A549 (cell line): ENCODE results near the gene DPEP2NB. TPM values are rescaled to one million over a fixed set of nuclear protein-coding genes. Genes with fewer than 3 reads are reported as not detected.
"Not testable (repeated sequence)": the region's sequence is repeated elsewhere in the genome, so short reads cannot be mapped to it uniquely, and the experiment has no call there.

Experiments
- ATAC-seq, 2 experiments: fragments of 200-7000 bp in 1 of 2; fragments of >200 bp in 1 of 2; cut with Nextera tagmentation in 1 of 2; cut with Tn5 transposase in 1 of 2; 3 replicates each; pipeline versions ENCODE4 v1.8.0 to v1.9.1; 2018 to 2020; ENCODE audit warnings: mild to moderate bottlenecking in 1 of 2, moderate library complexity in 1 of 2
- CTCF ChIA-PET: fragments of 300-600 bp; sonication (Branson Sonifier 250); formaldehyde crosslinking; extraction: SDS; loops from one replicate; lab custom pipeline; 2021; ENCODE audit warnings: antibody characterized with exemption, inconsistent platforms; lab: Yijun Ruan, JAX
- POLR2A ChIA-PET: fragments of 350-600 bp; formaldehyde crosslinking; extraction: SDS; loops from one replicate; lab custom pipeline; 2021; ENCODE audit warnings: antibody characterized with exemption, inconsistent platforms; lab: Yijun Ruan, JAX
- DNase-seq, 2 experiments: peaks; one replicate each; pipeline versions ENCODE4 v3.0.0 to v3.0.0-alpha.2; 2011 to 2016; ENCODE audit warnings: low read depth in 1 of 2, low spot score in 1 of 2
- FAIRE-seq: peaks from 2 replicates; lab custom pipeline; 2011; peaks lifted over from hg19 to GRCh38; lab: Jason Lieb, UNC
- H3K27ac ChIP-seq, 2 experiments: fragments of >200 bp; sonication (Bioruptor Twin); formaldehyde crosslinking; 3 replicates each; pipeline ENCODE4 v1.5.1; 2016 to 2017
- H3K4me1 ChIP-seq: fragments of >200 bp; sonication (Bioruptor Twin); formaldehyde crosslinking; 3 replicates; pipeline ENCODE4 v1.6.1; 2016
- H3K4me2 ChIP-seq: fragments of >200 bp; sonication (Bioruptor Twin); formaldehyde crosslinking; 3 replicates; pipeline ENCODE4 v1.6.1; 2016
- H3K4me3 ChIP-seq: fragments of >200 bp; sonication (Bioruptor Twin); formaldehyde crosslinking; 3 replicates; pipeline ENCODE4 v1.5.1; 2016
- H3K9me3 ChIP-seq: fragments of >200 bp; sonication (Bioruptor Twin); formaldehyde crosslinking; 3 replicates; pipeline ENCODE4 v1.6.1; 2016
- CBX2 ChIP-seq: fragments of 200-600 bp; sonication (generic); IDR thresholded peaks from 2 replicates; pipeline ENCODE4 v1.6.1; 2016; ENCODE audit warnings: low read depth, mild to moderate bottlenecking, borderline replicate concordance
- EHF ChIP-seq: fragments of 250-450 bp; sonication (Bioruptor Pico); IDR thresholded peaks from 2 replicates; pipeline ENCODE4 v1.5.0; 2020; ENCODE audit warnings: mild to moderate bottlenecking
- EHMT2 ChIP-seq: fragments of 200-600 bp; sonication (generic); IDR thresholded peaks from 2 replicates; pipeline ENCODE4 v1.6.1; 2016; ENCODE audit warnings: antibody characterized with exemption, low read depth, mild to moderate bottlenecking, moderate library complexity
- ELK1 ChIP-seq: fragments of 150-350 bp; IDR thresholded peaks from 2 replicates; pipeline ENCODE4 v1.6.1; 2014; ENCODE audit warnings: low read depth, mild to moderate bottlenecking, low read length
- ESRRA ChIP-seq: fragments of 150-350 bp; IDR thresholded peaks from 2 replicates; pipeline ENCODE4 v1.6.1; 2014; ENCODE audit warnings: mild to moderate bottlenecking, low read length, borderline replicate concordance
- FOXS1 ChIP-seq: fragments of 250-450 bp; sonication (Bioruptor Pico); IDR thresholded peaks from 2 replicates; pipeline ENCODE4 v1.5.0; 2020; ENCODE audit warnings: mild to moderate bottlenecking, moderate library complexity
- HMGXB4 ChIP-seq: fragments of 250-450 bp; sonication (Bioruptor Pico); IDR thresholded peaks from 2 replicates; pipeline ENCODE4 v1.5.0; 2021; ENCODE audit warnings: mild to moderate bottlenecking, moderate library complexity, borderline replicate concordance
- MAFK ChIP-seq: fragments of 450-650 bp; IDR thresholded peaks from 2 replicates; pipeline ENCODE4 v1.6.1; 2014; ENCODE audit not compliant: partially characterized antibody
- MYC ChIP-seq: IDR thresholded peaks from 2 replicates; pipeline ENCODE4 v1.6.1; 2012; ENCODE audit warnings: mild to moderate bottlenecking, inconsistent platforms, low read length, improper control_type of control experiment, borderline replicate concordance
- NFE2L2 ChIP-seq: fragments of 150-350 bp; conservative IDR thresholded peaks from 2 replicates; pipeline ENCODE4 v1.6.1; 2014; ENCODE audit warnings: low read length
- PHF8 ChIP-seq: fragments of 200-600 bp; sonication (generic); IDR thresholded peaks from 2 replicates; pipeline ENCODE4 v1.6.1; 2016; ENCODE audit warnings: low read depth, mild to moderate bottlenecking, antibody characterized with exemption, moderate library complexity, borderline replicate concordance
- POLR2A ChIP-seq: IDR thresholded peaks from 2 replicates; pipeline ENCODE4 v1.6.1; 2012; ENCODE audit warnings: mild to moderate bottlenecking, low read length
- RAD21 ChIP-seq, 2 experiments: fragments of >200 bp in 1 of 2; sonication (Bioruptor Twin) in 1 of 2; formaldehyde crosslinking in 1 of 2; IDR thresholded peaks in 1 of 2; conservative IDR thresholded peaks in 1 of 2; 2 replicates in 1 of 2; 3 replicates in 1 of 2; pipeline ENCODE4 v1.6.1; 2012 to 2018; ENCODE audit warnings: inconsistent platforms in 1 of 2
- SREBF2 ChIP-seq: fragments of 450-650 bp; IDR thresholded peaks from 2 replicates; pipeline ENCODE4 v1.6.1; 2014; ENCODE audit warnings: mild to moderate bottlenecking, moderate library complexity
- ZNF302 ChIP-seq: fragments of 250-450 bp; sonication (Bioruptor Pico); IDR thresholded peaks from 2 replicates; pipeline ENCODE4 v1.9.0; 2021; ENCODE audit warnings: inconsistent platforms, mild to moderate bottlenecking, moderate library complexity
- WGBS: methylation state at CpG from one replicate; pipeline ENCODE4 v1.1.6; 2017; ENCODE audit errors: missing lambda C conversion rate; 5-methylcytosine and 5-hydroxymethylcytosine counted together
- polyA plus RNA-seq, 4 experiments: library from polyadenylated mRNA; depleted of rRNA in 3 of 4; stranded (reverse); fragments of >200 nt; fragmentation: RNase III in 1 of 4; extraction: RNeasy Plus Mini Kit Qiagen cat#74134 plus additional on column Dnase treatment in 1 of 4; gene quantifications; 2 replicates in 3 of 4; 3 replicates in 1 of 4; pipeline ENCODE4 v1.2.3, GENCODE V29; 2011 to 2017
- TF ChIP-seq, protein P1 (sequence below): fragments of 250-450 bp; sonication (Bioruptor Pico); IDR thresholded peaks from 2 replicates; pipeline ENCODE4 v1.5.0; 2020; ENCODE audit warnings: low read depth, mild to moderate bottlenecking, moderate library complexity

DPEP2NB gene
- polyA plus RNA-seq, 2 of the 4 experiments (the other 2 are of a cell fraction) = not detected

- DNase-seq (no peak), FAIRE-seq (no peak), ATAC-seq (no peak)
- TF ChIP-seq, protein P1, sequence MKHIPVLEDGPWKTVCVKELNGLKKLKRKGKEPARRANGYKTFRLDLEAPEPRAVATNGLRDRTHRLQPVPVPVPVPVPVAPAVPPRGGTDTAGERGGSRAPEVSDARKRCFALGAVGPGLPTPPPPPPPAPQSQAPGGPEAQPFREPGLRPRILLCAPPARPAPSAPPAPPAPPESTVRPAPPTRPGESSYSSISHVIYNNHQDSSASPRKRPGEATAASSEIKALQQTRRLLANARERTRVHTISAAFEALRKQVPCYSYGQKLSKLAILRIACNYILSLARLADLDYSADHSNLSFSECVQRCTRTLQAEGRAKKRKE (CRISPR knock-in tag) = no peak
- no peak for TF ChIP-seq RAD21 (conservative IDR thresholded peaks at IDR 0.05 in 1 of 2, IDR thresholded peaks at IDR 0.05 in 1 of 2)
- no peak for TF ChIP-seq NFE2L2
- TF ChIP-seq FOXS1 (CRISPR knock-in tag) = no peak
- no peak for TF ChIP-seq MAFK
- no peak for TF ChIP-seq CBX2
- TF ChIP-seq HMGXB4 (CRISPR knock-in tag) = no peak
- no peak for TF ChIP-seq PHF8
- TF ChIP-seq EHMT2 = no peak
- TF ChIP-seq ESRRA = no peak
- no peak for TF ChIP-seq SREBF2
- TF ChIP-seq ELK1 = no peak
- no peak for TF ChIP-seq ZNF302
- no peak for TF ChIP-seq MYC
- no peak for TF ChIP-seq POLR2A
- peaks cover 15% of the 10 kb centered on the region for H3K4me1 ChIP-seq
- ChIA-PET CTCF (interaction anchor here (0.6 to 1.6 kb wide), 4 partner anchors 12 to 106 kb away, joined by 3 to 5 read pairs (median 3); no protein-coding TSS in a partner anchor), POLR2A (no interaction called here)
- no peak overlapping the region for H3K27ac ChIP-seq
- 72% methylated on average over 8 of the region's 8 CpGs for WGBS
- H3K4me3 ChIP-seq = no peak overlapping the region
- H3K9me3 ChIP-seq = no peaks in the 10 kb centered on the region
- H3K4me2 ChIP-seq = no peak overlapping the region
Measured at GRCh38 chr16:68019167-68019680, 3.5 kb upstream of the DPEP2NB start.

- Histone ChIP-seq H3K4me2 (no peak overlapping the region), H3K4me1 (no peaks in the 10 kb centered on the region), H3K9me3 (no peaks in the 10 kb centered on the region), H3K4me3 (no peak overlapping the region), H3K27ac (no peak overlapping the region)
- ChIA-PET CTCF (interaction anchor here (0.6 to 2.0 kb wide), 2 partner anchors 28 to 61 kb away, joined by 3 to 6 read pairs; no protein-coding TSS in a partner anchor), POLR2A (no interaction called here)
- FAIRE-seq = no peak
- WGBS = 8% methylated on average over 1 of the region's 1 CpG
- 0 out of 6 replicates have a peak, but pooled peaks of 1 of the 2 experiments have one; percentile 23 for ATAC-seq
- no peak for DNase-seq
- TF ChIP-seq RAD21 (conservative IDR thresholded peaks at IDR 0.05 in 1 of 2, IDR thresholded peaks at IDR 0.05 in 1 of 2) (no peak), EHF (no peak), MYC (no peak)
Measured at GRCh38 chr16:68013440-68013839, 2.3 kb downstream of the DPEP2NB start.

DNA sequence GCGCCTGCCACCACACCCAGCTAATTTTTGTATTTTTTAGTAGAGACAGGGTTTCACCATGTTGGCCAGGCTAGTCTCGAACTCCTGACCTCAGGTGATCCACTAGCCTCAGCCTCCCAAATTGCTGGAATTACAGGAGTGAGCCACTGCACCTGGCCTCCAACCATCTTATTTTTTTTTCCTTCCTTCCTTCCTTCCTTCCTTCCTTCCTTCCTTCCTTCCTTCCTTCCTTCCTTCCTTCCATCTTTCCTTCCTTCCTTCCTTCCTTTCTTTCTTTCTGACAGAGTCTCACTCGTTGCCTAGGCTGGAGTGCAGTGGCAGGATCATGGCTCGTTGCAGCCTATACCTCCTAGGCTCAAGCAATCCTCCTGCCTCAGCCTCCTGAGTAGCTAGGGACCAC, 5.8 kb downstream of the DPEP2NB start:
- FAIRE-seq, H3K27ac ChIP-seq, H3K4me3 ChIP-seq, H3K9me3 ChIP-seq, POLR2A ChIA-PET, H3K4me2 ChIP-seq, ATAC-seq, DNase-seq, H3K4me1 ChIP-seq: not testable (repeated sequence)
- CTCF ChIA-PET = interaction anchor here (0.6 to 1.4 kb wide), 2 partner anchors 31 to 187 kb away, joined by 3 to 5 read pairs; no protein-coding TSS in a partner anchor
- 43% methylated on average over 4 of the region's 4 CpGs for WGBS
